WI38 (cell line): ENCODE data around the gene SMYD3.

ENCODE experiments used
- H3K4me3 ChIP-seq: 2 replicates; pipeline ENCODE4 v1.5.1; 2011; ENCODE audit warnings: low read depth, mild to moderate bottlenecking, control low read depth, low read length
- TF ChIP-seq, protein P1 (sequence below): IDR thresholded peaks from 2 replicates; pipeline ENCODE4 v1.5.1; 2012; ENCODE audit warnings: low read depth, mild to moderate bottlenecking, control low read depth, low read length

SMYD3 gene

DNA sequence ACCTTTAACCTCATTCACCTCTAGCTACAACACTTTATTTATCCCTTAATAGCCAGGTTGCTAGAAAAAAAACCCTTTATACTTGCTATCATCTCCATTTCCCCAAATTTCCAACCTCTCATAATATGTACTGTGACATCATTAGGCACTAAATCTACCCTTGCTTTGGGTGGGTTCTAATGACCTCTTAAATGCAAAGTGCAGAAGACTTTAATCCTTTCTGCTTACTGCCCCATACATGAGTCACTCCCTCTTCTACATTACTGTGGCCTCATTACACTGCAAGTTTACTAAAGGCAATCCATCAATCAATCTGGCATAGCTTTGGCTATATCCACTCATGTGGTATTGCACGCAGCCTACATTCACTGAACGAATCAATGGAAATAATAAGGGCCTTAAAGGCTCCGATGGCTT lies 353.3 kb downstream of the SMYD3 start:
- TF ChIP-seq, protein P1, sequence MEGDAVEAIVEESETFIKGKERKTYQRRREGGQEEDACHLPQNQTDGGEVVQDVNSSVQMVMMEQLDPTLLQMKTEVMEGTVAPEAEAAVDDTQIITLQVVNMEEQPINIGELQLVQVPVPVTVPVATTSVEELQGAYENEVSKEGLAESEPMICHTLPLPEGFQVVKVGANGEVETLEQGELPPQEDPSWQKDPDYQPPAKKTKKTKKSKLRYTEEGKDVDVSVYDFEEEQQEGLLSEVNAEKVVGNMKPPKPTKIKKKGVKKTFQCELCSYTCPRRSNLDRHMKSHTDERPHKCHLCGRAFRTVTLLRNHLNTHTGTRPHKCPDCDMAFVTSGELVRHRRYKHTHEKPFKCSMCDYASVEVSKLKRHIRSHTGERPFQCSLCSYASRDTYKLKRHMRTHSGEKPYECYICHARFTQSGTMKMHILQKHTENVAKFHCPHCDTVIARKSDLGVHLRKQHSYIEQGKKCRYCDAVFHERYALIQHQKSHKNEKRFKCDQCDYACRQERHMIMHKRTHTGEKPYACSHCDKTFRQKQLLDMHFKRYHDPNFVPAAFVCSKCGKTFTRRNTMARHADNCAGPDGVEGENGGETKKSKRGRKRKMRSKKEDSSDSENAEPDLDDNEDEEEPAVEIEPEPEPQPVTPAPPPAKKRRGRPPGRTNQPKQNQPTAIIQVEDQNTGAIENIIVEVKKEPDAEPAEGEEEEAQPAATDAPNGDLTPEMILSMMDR, result no peak
- H3K4me3 ChIP-seq, result no peak overlapping the region

DNA sequence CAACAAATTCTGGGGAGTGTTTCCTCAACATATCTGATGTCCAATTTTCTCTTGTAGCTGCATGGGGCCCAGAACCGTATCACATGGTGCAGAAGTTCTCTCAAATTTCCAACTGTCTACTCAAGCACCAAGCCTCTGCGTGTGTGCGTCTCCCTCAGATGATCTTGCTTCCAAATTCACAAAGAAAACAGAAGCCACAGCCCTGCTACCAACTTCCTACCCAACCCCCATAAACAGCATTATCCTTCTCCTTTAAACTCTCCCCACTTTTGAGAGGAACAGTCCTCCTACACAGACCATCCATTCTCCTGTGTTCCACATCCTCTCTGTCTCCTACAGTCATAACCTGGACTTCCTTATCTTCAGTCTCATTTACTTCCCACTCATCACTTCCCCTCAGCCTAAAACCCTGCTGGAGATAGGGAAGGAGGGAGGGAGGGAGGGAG lies 354.1 kb downstream of the SMYD3 start:
- no peak overlapping the region for H3K4me3 ChIP-seq
- TF ChIP-seq, protein P1, result no peak

- TF ChIP-seq, protein P1, result no peak
- H3K4me3 ChIP-seq, result no peak overlapping the region
Measured at GRCh38 chr1:246151796-246152434, 355.2 kb downstream of the SMYD3 start.

- TF ChIP-seq, protein P1, result no peak
- H3K4me3 ChIP-seq, result no peak overlapping the region
Measured at GRCh38 chr1:246149543-246149942, 357.5 kb downstream of the SMYD3 start.

GRCh38 chr1:246147524-246148461 lies 359.3 kb downstream of the SMYD3 start:
- H3K4me3 ChIP-seq, result no peak overlapping the region
- TF ChIP-seq, protein P1, result no peak

GRCh38 chr1:246146804-246147523 lies 360.1 kb downstream of the SMYD3 start:
- TF ChIP-seq, protein P1, result no peak
- H3K4me3 ChIP-seq, result no peak overlapping the region
